HEK293T (cell line): ENCODE measurements around the gene PIK3R5.

ENCODE experiments used
- ARNT ChIP-seq: fragments of 450-650 bp; IDR thresholded peaks from 2 replicates; pipeline ENCODE4 v1.6.1; 2017; ENCODE audit warnings: mild to moderate bottlenecking
- BHLHE40 ChIP-seq: fragments of 450-650 bp; IDR thresholded peaks from 2 replicates; pipeline ENCODE4 v1.6.1; 2016; ENCODE audit warnings: mild to moderate bottlenecking, moderate library complexity, borderline replicate concordance
- ELF4 ChIP-seq: fragments of 450-650 bp; IDR thresholded peaks from 2 replicates; pipeline ENCODE4 v1.6.1; 2017; ENCODE audit warnings: antibody characterized with exemption
- FOXA1 ChIP-seq: fragments of 450-650 bp; IDR thresholded peaks from 2 replicates; pipeline ENCODE4 v1.6.1; 2016; ENCODE audit warnings: mild to moderate bottlenecking
- FOXM1 ChIP-seq: fragments of 450-650 bp; IDR thresholded peaks from 2 replicates; pipeline ENCODE4 v1.6.1; 2017; ENCODE audit warnings: mild to moderate bottlenecking, borderline replicate concordance
- LEF1 ChIP-seq: fragments of 450-650 bp; IDR thresholded peaks from 2 replicates; pipeline ENCODE4 v1.6.1; 2017; ENCODE audit warnings: mild to moderate bottlenecking, borderline replicate concordance
- NFRKB ChIP-seq: fragments of 450-650 bp; IDR thresholded peaks from 2 replicates; pipeline ENCODE4 v1.6.1; 2016; ENCODE audit warnings: mild to moderate bottlenecking, moderate library complexity
- SP1 ChIP-seq: fragments of 450-650 bp; IDR thresholded peaks from 2 replicates; pipeline ENCODE4 v1.6.1; 2017
- SUZ12 ChIP-seq: fragments of 450-650 bp; IDR thresholded peaks from 2 replicates; pipeline ENCODE4 v1.6.1; 2016; ENCODE audit warnings: mild to moderate bottlenecking
- ZNF384 ChIP-seq: fragments of 450-650 bp; IDR thresholded peaks from 2 replicates; pipeline ENCODE4 v1.6.1; 2016

DNA sequence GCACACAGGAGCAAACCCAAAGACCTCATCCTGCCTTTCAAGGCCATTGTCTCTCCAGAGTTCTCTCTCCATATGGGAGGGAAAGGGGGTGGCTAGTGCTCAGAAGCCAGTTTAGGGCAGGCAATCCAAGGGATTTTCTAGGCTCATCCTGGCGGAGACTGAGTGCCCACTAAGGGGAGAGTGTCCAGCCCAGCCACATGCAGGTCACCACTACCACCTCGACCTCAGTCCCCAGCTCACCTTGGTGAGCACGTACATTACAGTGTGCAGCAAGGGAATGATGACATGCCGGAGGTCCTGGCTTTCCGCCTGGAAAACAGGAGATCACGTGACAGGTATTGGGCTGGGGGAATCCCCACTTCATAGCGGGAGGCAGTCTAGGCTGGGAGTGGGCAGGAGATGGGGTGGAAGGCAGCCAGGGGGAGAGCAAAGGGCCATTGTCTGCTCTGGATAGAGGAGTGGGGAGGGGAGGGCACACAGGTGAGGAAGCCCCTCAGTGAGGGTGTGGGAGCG lies 127.9 kb downstream of the PIK3R5 start:
- no peak for TF ChIP-seq BHLHE40
- TF ChIP-seq SP1: no peak
- TF ChIP-seq ARNT: no peak
- TF ChIP-seq FOXM1: no peak
- TF ChIP-seq SUZ12: no peak
- no peak for TF ChIP-seq ZNF384
- TF ChIP-seq LEF1: no peak
- TF ChIP-seq NFRKB: no peak
- no peak for TF ChIP-seq FOXA1
- no peak for TF ChIP-seq ELF4
